ENCODE results near the gene KCNJ6.

The KCNJ6 gene

GRCh38 chr21:37811711-37812110 lies 104.5 kb downstream of the KCNJ6 start:
- DNase-seq, result no peak

GRCh38 chr21:37808261-37808660 lies 108.0 kb downstream of the KCNJ6 start:
- DNase-seq, result no peak

GRCh38 chr21:37805266-37805665 lies 111.0 kb downstream of the KCNJ6 start:
- no peak for DNase-seq

- no peak for DNase-seq
Observed at GRCh38 chr21:37804001-37804400, 112.3 kb downstream of the KCNJ6 start.

GRCh38 chr21:37803101-37803651 lies 113.1 kb downstream of the KCNJ6 start:
- DNase-seq, result no peak

- DNase-seq, result no peak
Observed at GRCh38 chr21:37800456-37801061, 115.7 kb downstream of the KCNJ6 start.

- no peak for DNase-seq
Observed at GRCh38 chr21:37800057-37800455, 116.2 kb downstream of the KCNJ6 start.

- no peak for DNase-seq
Observed at GRCh38 chr21:37799211-37800056, 116.8 kb downstream of the KCNJ6 start.

GRCh38 chr21:37797403-37797802 lies 118.9 kb downstream of the KCNJ6 start:
- no peak for DNase-seq

GRCh38 chr21:37796011-37796410 lies 120.2 kb downstream of the KCNJ6 start:
- DNase-seq, result no peak

GRCh38 chr21:37793660-37794059 lies 122.6 kb downstream of the KCNJ6 start:
- DNase-seq, result no peak

GRCh38 chr21:37792046-37792445 lies 124.2 kb downstream of the KCNJ6 start:
- no peak for DNase-seq

- no peak for DNase-seq
Observed at GRCh38 chr21:37790905-37791304, 125.4 kb downstream of the KCNJ6 start.

- DNase-seq, result no peak
Observed at GRCh38 chr21:37788503-37788902, 127.8 kb downstream of the KCNJ6 start.

GRCh38 chr21:37787456-37787855 lies 128.8 kb downstream of the KCNJ6 start:
- DNase-seq, result no peak

GRCh38 chr21:37784591-37785318 lies 131.5 kb downstream of the KCNJ6 start:
- no peak for DNase-seq

GRCh38 chr21:37783016-37783415 lies 133.2 kb downstream of the KCNJ6 start:
- no peak for DNase-seq

GRCh38 chr21:37780991-37781983 lies 135.0 kb downstream of the KCNJ6 start:
- DNase-seq, result no peak

- DNase-seq, result no peak
Observed at GRCh38 chr21:37771181-37771580, 145.1 kb downstream of the KCNJ6 start.

GRCh38 chr21:37770461-37770860 lies 145.8 kb downstream of the KCNJ6 start:
- no peak for DNase-seq

GRCh38 chr21:37769656-37770055 lies 146.6 kb downstream of the KCNJ6 start:
- no peak for DNase-seq

GRCh38 chr21:37767984-37768383 lies 148.3 kb downstream of the KCNJ6 start:
- DNase-seq, result no peak

Measured in cortex of kidney (tissue), 1 donor.